IMR-90 (cell line): ENCODE data around the gene TFDP2. TPM values are rescaled to one million over a fixed set of nuclear protein-coding genes. Genes with fewer than 3 reads are reported as not detected.

ENCODE experiments used
- ATAC-seq: fragments of 200-7000 bp; cut with Tn5 transposase; 2 replicates; pipeline ENCODE4 v1.9.1; 2020; ENCODE audit warnings: low read depth, mild to moderate bottlenecking, moderate library complexity
- BruUV-seq: library from RNA; stranded (reverse); fragments of 400-500 nt; replicated peaks from 2 replicates; lab custom pipeline; 2021; lab: Mats Ljungman, UMichigan
- CTCF ChIA-PET: fragments of 300-600 bp; formaldehyde crosslinking; extraction: SDS; loops from one replicate; lab custom pipeline; 2021; ENCODE audit warnings: antibody characterized with exemption; lab: Yijun Ruan, JAX
- POLR2A ChIA-PET: fragments of 300-600 bp; sonication (Branson Sonifier 250); formaldehyde crosslinking; loops from one replicate; lab custom pipeline; 2022; ENCODE audit warnings: antibody characterized with exemption; ENCODE audit not compliant: unreplicated experiment; lab: Charles Lee
- DNase-seq: peaks from one replicate; pipeline ENCODE4 v3.0.0; 2013
- H2AFZ ChIP-seq: replicated peaks from 2 replicates; pipeline ENCODE3; 2013; ENCODE audit warnings: low read length, mild to moderate bottlenecking; ENCODE audit not compliant: poor library complexity
- H2AK5ac ChIP-seq: 2 replicates; pipeline ENCODE4 v1.6.1; 2013; ENCODE audit warnings: low read depth, low read length, inconsistent platforms
- H2AK9ac ChIP-seq: replicated peaks from 2 replicates; pipeline ENCODE3; 2013; ENCODE audit warnings: mild to moderate bottlenecking, low read depth, low read length, moderate library complexity; ENCODE audit not compliant: poor library complexity
- H2BK120ac ChIP-seq: 2 replicates; pipeline ENCODE4 v1.6.1; 2013; ENCODE audit warnings: low read depth, low read length, inconsistent platforms
- H2BK15ac ChIP-seq: 3 replicates; pipeline ENCODE4 v1.6.1; 2013; ENCODE audit warnings: low read depth, low read length, inconsistent platforms
- H2BK20ac ChIP-seq: 2 replicates; pipeline ENCODE4 v1.6.1; 2013; ENCODE audit warnings: low read depth, mild to moderate bottlenecking, inconsistent platforms, low read length, moderate library complexity
- H2BK5ac ChIP-seq: 2 replicates; pipeline ENCODE4 v1.6.1; 2013; ENCODE audit warnings: mild to moderate bottlenecking, low read depth, low read length, inconsistent platforms; ENCODE audit not compliant: poor library complexity, severe bottlenecking
- H3K14ac ChIP-seq: replicated peaks from 2 replicates; pipeline ENCODE4 v1.6.1; 2013; ENCODE audit warnings: low read depth, low read length, inconsistent platforms
- H3K18ac ChIP-seq: 2 replicates; pipeline ENCODE4 v1.6.1; 2013; ENCODE audit warnings: low read depth, low read length, control low read depth
- H3K23ac ChIP-seq: 2 replicates; pipeline ENCODE4 v1.6.1; 2013; ENCODE audit warnings: low read depth, low read length, inconsistent platforms
- H3K27ac ChIP-seq: 2 replicates; pipeline ENCODE4 v1.5.1; 2013; ENCODE audit warnings: mild to moderate bottlenecking, control low read depth, low read length; ENCODE audit not compliant: insufficient read depth
- H3K27me3 ChIP-seq: 2 replicates; pipeline ENCODE4 v1.6.1; 2013; ENCODE audit warnings: low read length; ENCODE audit not compliant: control insufficient read depth, insufficient read depth
- H3K36me3 ChIP-seq: 2 replicates; pipeline ENCODE4 v1.6.1; 2013; ENCODE audit warnings: low read length, mixed read lengths; ENCODE audit not compliant: control insufficient read depth, insufficient read depth
- H3K4ac ChIP-seq: 2 replicates; pipeline ENCODE4 v1.6.1; 2013; ENCODE audit warnings: low read depth, low read length, inconsistent platforms
- H3K4me1 ChIP-seq: 2 replicates; pipeline ENCODE4 v1.6.1; 2013; ENCODE audit warnings: low read length, mixed read lengths; ENCODE audit not compliant: control insufficient read depth, insufficient read depth
- H3K4me2 ChIP-seq: 2 replicates; pipeline ENCODE4 v1.6.1; 2013; ENCODE audit warnings: low read depth, mild to moderate bottlenecking, control low read depth, low read length, moderate library complexity
- H3K4me3 ChIP-seq: 2 replicates; pipeline ENCODE4 v1.5.1; 2013; ENCODE audit warnings: low read depth, mild to moderate bottlenecking, control low read depth, low read length, moderate library complexity; ENCODE audit not compliant: insufficient read depth
- H3K56ac ChIP-seq: 2 replicates; pipeline ENCODE4 v1.6.1; 2013; ENCODE audit warnings: low read length, inconsistent platforms; ENCODE audit not compliant: insufficient read depth; ENCODE audit errors: extremely low read depth
- H3K79me1 ChIP-seq, 2 experiments: 2 replicates each; pipeline ENCODE4 v1.6.1; 2013; ENCODE audit warnings: low read length in 2 of 2, inconsistent platforms in 1 of 2, low read depth in 1 of 2
- H3K9ac ChIP-seq: 2 replicates; pipeline ENCODE4 v1.6.1; 2013; ENCODE audit warnings: low read depth, low read length, control low read depth
- H3K9me1 ChIP-seq: 2 replicates; pipeline ENCODE4 v1.6.1; 2013; ENCODE audit warnings: low read length, inconsistent platforms; ENCODE audit not compliant: insufficient read depth
- H3K9me3 ChIP-seq: 2 replicates; pipeline ENCODE4 v1.6.1; 2013; ENCODE audit warnings: low read length; ENCODE audit not compliant: control insufficient read depth, insufficient read depth
- H4K20me1 ChIP-seq: 2 replicates; pipeline ENCODE4 v1.6.1; 2013; ENCODE audit warnings: low read length, inconsistent platforms; ENCODE audit not compliant: insufficient read depth
- H4K5ac ChIP-seq: 2 replicates; pipeline ENCODE4 v1.6.1; 2013; ENCODE audit warnings: mild to moderate bottlenecking, low read depth, low read length, control low read depth
- H4K8ac ChIP-seq, 2 experiments: 2 replicates each; pipeline ENCODE4 v1.6.1; 2013; ENCODE audit warnings: low read depth in 2 of 2, low read length in 2 of 2, control low read depth in 1 of 2, inconsistent platforms in 1 of 2
- H4K91ac ChIP-seq: 2 replicates; pipeline ENCODE4 v1.6.1; 2013; ENCODE audit warnings: low read depth, low read length, inconsistent platforms; ENCODE audit not compliant: insufficient read depth
- MXI1 ChIP-seq: IDR thresholded peaks from 2 replicates; pipeline ENCODE4 v1.6.1; 2012; ENCODE audit warnings: low read depth, mild to moderate bottlenecking, low read length, moderate library complexity, borderline replicate concordance
- NFE2L2 ChIP-seq: fragments of 150-350 bp; IDR thresholded peaks from 2 replicates; pipeline ENCODE4 v1.6.1; 2016; ENCODE audit warnings: low read depth, mild to moderate bottlenecking, low read length
- WGBS, 2 experiments: methylation state at CpG; one replicate each; pipeline versions ENCODE4 v1.1.5 to v1.1.7; 2013; ENCODE audit warnings: missing lambda C conversion rate in 2 of 2; ENCODE audit not compliant: insufficient read length in 1 of 2; ENCODE audit errors: extremely low coverage in 2 of 2; 5-methylcytosine and 5-hydroxymethylcytosine counted together
- dilution Hi-C: fragments of 300-500 bp; cut with HindIII; formaldehyde crosslinking; loops from one replicate; pipeline ENCODE4 v1.14.3; 2018; ENCODE audit warnings: low sequenced_read_pairs; ENCODE audit not compliant: unreplicated experiment
- in situ Hi-C: fragments of 300-500 bp; cut with MboI; formaldehyde crosslinking; loops from 3 replicates; pipeline ENCODE4 v1.14.3; 2019; ENCODE audit warnings: low sequenced_read_pairs, inconsistent platforms, mixed read lengths
- intact Hi-C: fragments of 100-400 bp; cut with micrococcal nuclease; formaldehyde crosslinking; loops from 2 replicates; pipeline ENCODE4 v1.10.0; 2022
- polyA plus RNA-seq, 3 experiments: library from polyadenylated mRNA; depleted of rRNA; stranded (reverse); fragments of >200 nt; gene quantifications; 2 replicates each; pipeline ENCODE4 v1.2.3, GENCODE V29; 2012; ENCODE audit warnings: low replicate concordance in 1 of 3
- total RNA-seq: library from RNA; depleted of rRNA; stranded (reverse); fragments of >200 nt; gene quantifications from 2 replicates; pipeline ENCODE4 v1.2.3, GENCODE V29; 2012
- TF ChIP-seq, protein P1 (sequence below): conservative IDR thresholded peaks from 2 replicates; pipeline ENCODE4 v1.5.1; 2012; ENCODE audit warnings: mild to moderate bottlenecking, low read depth, low read length, improper control_type of control experiment

Gene TFDP2
- total and polyA plus RNA-seq, 2 of the 4 experiments (the other 2 are of a cell fraction): 10.7 to 23.7 TPM

DNA sequence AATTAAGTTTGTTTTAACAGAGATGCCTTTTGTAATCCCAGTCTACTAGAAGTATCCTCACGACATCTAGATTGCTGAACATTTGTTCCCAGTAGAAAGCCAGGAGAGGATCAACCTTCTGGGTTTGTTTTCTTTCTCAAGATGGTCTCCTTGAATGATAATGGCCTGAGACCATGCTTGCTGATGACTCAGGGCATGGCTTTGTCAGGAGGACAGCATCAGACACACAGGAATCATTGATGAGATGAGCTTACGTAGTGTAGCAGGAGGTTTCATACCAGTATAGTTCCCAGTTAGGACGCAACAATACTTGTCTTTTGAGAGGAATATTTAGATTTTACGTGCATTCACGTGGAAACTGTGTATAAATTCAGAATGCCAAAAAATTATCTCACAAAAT, 234.3 kb downstream of the TFDP2 start:
- Histone ChIP-seq H2BK15ac (no peak overlapping the region), H2AK5ac (no peak overlapping the region), H3K4ac (no peak overlapping the region), H3K56ac (no peak overlapping the region), H3K23ac (no peak overlapping the region), H4K91ac (no peak overlapping the region), H2BK120ac (no peak overlapping the region), H3K9me3 (no peaks in the 10 kb centered on the region), H4K20me1 (no peaks in the 10 kb centered on the region; the same call in none of the 2 replicates), H3K79me1 (peaks cover 2 to 18% of the 10 kb centered on the region in 2 experiments; a peak in 3 of 4 replicates), H3K27ac (peak overlapping the region; percentile 21; the same call in 1 of the 2 replicates), H2BK5ac (peak overlapping the region; percentile 57), H3K18ac (peak overlapping the region; percentile 51; the same call in 1 of the 2 replicates), H2AK9ac (no peak overlapping the region), H3K4me2 (peak overlapping the region; percentile 52), H3K36me3 (peaks cover 14% of the 10 kb centered on the region), H3K9ac (no peak overlapping the region), H3K27me3 (no peaks in the 10 kb centered on the region), H2AFZ (no peak overlapping the region), H4K5ac (0 out of 2 replicates have a peak overlapping the region, but pooled peaks have one; percentile 12), H2BK20ac (no peak overlapping the region), H3K14ac (no peak overlapping the region), H3K4me3 (no peak overlapping the region), H3K4me1 (peaks cover 2% of the 10 kb centered on the region), H3K9me1 (peaks cover 6% of the 10 kb centered on the region), H4K8ac (peak overlapping the region in 1 of 2 experiments; percentile 11; a peak in 2 of 4 replicates)
- TF ChIP-seq MXI1 (0 out of 2 replicates have a peak, but pooled peaks have one; percentile 39), NFE2L2 (no peak)
- TF ChIP-seq, protein P1, sequence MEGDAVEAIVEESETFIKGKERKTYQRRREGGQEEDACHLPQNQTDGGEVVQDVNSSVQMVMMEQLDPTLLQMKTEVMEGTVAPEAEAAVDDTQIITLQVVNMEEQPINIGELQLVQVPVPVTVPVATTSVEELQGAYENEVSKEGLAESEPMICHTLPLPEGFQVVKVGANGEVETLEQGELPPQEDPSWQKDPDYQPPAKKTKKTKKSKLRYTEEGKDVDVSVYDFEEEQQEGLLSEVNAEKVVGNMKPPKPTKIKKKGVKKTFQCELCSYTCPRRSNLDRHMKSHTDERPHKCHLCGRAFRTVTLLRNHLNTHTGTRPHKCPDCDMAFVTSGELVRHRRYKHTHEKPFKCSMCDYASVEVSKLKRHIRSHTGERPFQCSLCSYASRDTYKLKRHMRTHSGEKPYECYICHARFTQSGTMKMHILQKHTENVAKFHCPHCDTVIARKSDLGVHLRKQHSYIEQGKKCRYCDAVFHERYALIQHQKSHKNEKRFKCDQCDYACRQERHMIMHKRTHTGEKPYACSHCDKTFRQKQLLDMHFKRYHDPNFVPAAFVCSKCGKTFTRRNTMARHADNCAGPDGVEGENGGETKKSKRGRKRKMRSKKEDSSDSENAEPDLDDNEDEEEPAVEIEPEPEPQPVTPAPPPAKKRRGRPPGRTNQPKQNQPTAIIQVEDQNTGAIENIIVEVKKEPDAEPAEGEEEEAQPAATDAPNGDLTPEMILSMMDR: no peak
- in situ Hi-C loops (loop anchor here (10.0 kb wide), 1 partner anchor 320 kb away; no protein-coding TSS in a partner anchor), intact Hi-C loops (no loop called here), dilution Hi-C loops (no loop called here)
- BruUV-seq: no TSS peak
- peak; percentile 64 for DNase-seq
- CTCF ChIA-PET: interaction anchor here (1.2 to 1.5 kb wide), 2 partner anchors 10 to 40 kb away, joined by 3 to 5 read pairs; no protein-coding TSS in a partner anchor
- no CpG with 5 or more reads among the region's 5 CpGs for WGBS, 2 experiments
- POLR2A ChIA-PET: no interaction called here
- ATAC-seq: peak; percentile 83
